Erythroblast (primary cell): ENCODE results near the gene DDX41.

ENCODE experiments used
- GATA1 ChIP-seq: IDR thresholded peaks from 2 replicates; pipeline ENCODE4 v1.6.1; 2011; ENCODE audit warnings: low read depth, mild to moderate bottlenecking, control low read depth, low read length, moderate library complexity
- POLR2A ChIP-seq: IDR thresholded peaks from 2 replicates; pipeline ENCODE4 v1.6.1; 2011; ENCODE audit warnings: mild to moderate bottlenecking, low read length

DNA sequence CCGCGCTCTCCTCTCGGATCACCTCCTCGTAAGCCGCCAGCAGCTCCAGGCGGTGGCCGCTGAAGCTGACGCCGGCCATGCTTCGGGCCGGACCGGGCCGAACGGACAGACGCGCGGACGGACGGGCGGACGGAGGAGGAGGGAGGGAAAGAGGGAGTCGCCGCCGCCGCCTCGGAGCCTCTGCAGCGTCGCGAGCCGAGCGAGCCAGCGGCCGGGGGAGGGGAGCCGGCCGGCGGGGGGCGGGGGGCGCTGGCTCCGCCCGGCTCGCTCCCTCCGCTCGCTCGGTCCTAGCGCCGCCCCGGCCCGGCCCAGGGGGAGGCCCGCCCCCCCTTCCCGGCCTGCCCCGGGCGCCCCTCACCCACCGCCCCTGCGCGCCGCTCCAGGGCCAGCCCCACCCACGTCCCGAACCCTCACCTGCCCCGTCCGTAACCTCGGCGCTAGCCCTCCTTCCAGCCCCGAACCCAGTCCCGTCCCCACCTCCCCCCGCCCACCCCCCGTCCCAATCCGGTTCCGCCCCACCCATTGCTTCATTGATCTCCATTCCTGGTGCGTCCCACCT is 43.2 kb downstream of the DDX41 start, which contains the start of gene DBN1:
- TF ChIP-seq POLR2A (no peak), GATA1 (no peak)
